GM23338 (cell line): Measurements from ENCODE around the gene ZNF562. TPM values are rescaled to one million over a fixed set of nuclear protein-coding genes. Genes with fewer than 3 reads are reported as not detected.
A peak's percentile ranks its signal among the peaks of the same experiment; 100 is the strongest.

ENCODE experiments used
- ATAC-seq: fragments of 200-7000 bp; cut with Tn5 transposase; 3 replicates; pipeline ENCODE4 v1.9.1; 2020
- DNase-seq: peaks from one replicate; pipeline ENCODE4 v3.0.0-alpha.2; 2015; ENCODE audit warnings: low spot score
- H2AFZ ChIP-seq: fragments of 200-600 bp; sonication (generic); 2 replicates; pipeline ENCODE4 v1.8.0; 2016; ENCODE audit warnings: antibody characterized with exemption, mild to moderate bottlenecking, moderate library complexity
- H3F3A ChIP-seq: fragments of 200-600 bp; sonication (generic); replicated peaks from 2 replicates; pipeline ENCODE4 v1.8.0; 2017; ENCODE audit warnings: antibody characterized with exemption, mixed run types, low read depth
- H3K27ac ChIP-seq: fragments of 200-600 bp; sonication (generic); 2 replicates; pipeline ENCODE4 v1.6.1; 2016; ENCODE audit warnings: low read depth
- H3K27me3 ChIP-seq: fragments of 200-600 bp; sonication (generic); 2 replicates; pipeline ENCODE4 v1.8.0; 2016; ENCODE audit warnings: mild to moderate bottlenecking, mixed run types, moderate library complexity; ENCODE audit not compliant: insufficient read depth
- H3K36me3 ChIP-seq: fragments of 200-600 bp; sonication (generic); 2 replicates; pipeline ENCODE4 v1.8.0; 2016; ENCODE audit warnings: mild to moderate bottlenecking; ENCODE audit not compliant: insufficient read depth
- H3K4me1 ChIP-seq: fragments of 200-600 bp; sonication (generic); 2 replicates; pipeline ENCODE4 v1.8.0; 2016; ENCODE audit warnings: mild to moderate bottlenecking, moderate library complexity; ENCODE audit not compliant: insufficient read depth
- H3K4me2 ChIP-seq: fragments of 200-600 bp; sonication (generic); 2 replicates; pipeline ENCODE4 v1.7.1; 2017; ENCODE audit warnings: mixed run types
- H3K4me3 ChIP-seq: fragments of 200-600 bp; sonication (generic); 2 replicates; pipeline ENCODE4 v1.6.1; 2016; ENCODE audit warnings: mixed run types
- H3K79me2 ChIP-seq: fragments of 200-600 bp; sonication (generic); replicated peaks from 2 replicates; pipeline ENCODE4 v1.8.0; 2017; ENCODE audit warnings: mild to moderate bottlenecking; ENCODE audit not compliant: insufficient read depth
- H3K9me2 ChIP-seq: fragments of 200-600 bp; sonication (generic); 2 replicates; pipeline ENCODE4 v1.8.0; 2017; ENCODE audit not compliant: insufficient read depth
- H4K20me1 ChIP-seq: fragments of 200-600 bp; sonication (generic); replicated peaks from 2 replicates; pipeline ENCODE4 v1.8.0; 2017; ENCODE audit warnings: mild to moderate bottlenecking; ENCODE audit not compliant: insufficient read depth
- H3K27ac Mint-ChIP-seq: 2 replicates; pipeline ENCODE4 v1.8.0; 2020; ENCODE audit warnings: inconsistent platforms, mild to moderate bottlenecking, moderate library complexity, mixed read lengths
- H3K27me3 Mint-ChIP-seq: 3 replicates; pipeline ENCODE4 v1.8.0; 2022; ENCODE audit warnings: low read depth, mild to moderate bottlenecking, moderate library complexity, mixed read lengths, inconsistent platforms; ENCODE audit not compliant: insufficient read depth, poor library complexity
- H3K36me3 Mint-ChIP-seq: 3 replicates; pipeline ENCODE4 v1.8.0; 2021; ENCODE audit warnings: low read depth, mild to moderate bottlenecking, inconsistent platforms, moderate library complexity, mixed read lengths
- H3K4me1 Mint-ChIP-seq: 3 replicates; pipeline ENCODE4 v1.8.0; 2020; ENCODE audit warnings: mild to moderate bottlenecking, inconsistent platforms, mixed read lengths
- H3K4me3 Mint-ChIP-seq: 3 replicates; pipeline ENCODE4 v1.8.0; 2021; ENCODE audit warnings: moderate library complexity, mild to moderate bottlenecking, inconsistent platforms, mixed read lengths
- H3K9me3 Mint-ChIP-seq: 3 replicates; pipeline ENCODE4 v1.8.0; 2020; ENCODE audit warnings: moderate library complexity, mild to moderate bottlenecking, inconsistent platforms, mixed read lengths
- CREB1 ChIP-seq: fragments of 250-450 bp; sonication (Bioruptor Pico); IDR thresholded peaks from 2 replicates; pipeline ENCODE4 v1.5.0; 2020; ENCODE audit warnings: low read depth, mild to moderate bottlenecking, moderate library complexity
- CTCF ChIP-seq, 2 experiments: fragments of 200-600 bp in 1 of 2; sonication (generic) in 1 of 2; conservative IDR thresholded peaks; 2 replicates each; pipeline versions ENCODE4 v1.5.1 to v1.6.1; 2016 to 2017; ENCODE audit warnings: antibody characterized with exemption in 2 of 2, low read depth in 2 of 2, mild to moderate bottlenecking in 2 of 2, moderate library complexity in 1 of 2
- ETS1 ChIP-seq: IDR thresholded peaks from 2 replicates; pipeline ENCODE4 v1.6.1; 2016; ENCODE audit warnings: antibody characterized with exemption
- EZH2 ChIP-seq: fragments of 200-600 bp; sonication (generic); IDR thresholded peaks from one replicate; pipeline ENCODE4 v1.8.0; 2017; ENCODE audit warnings: antibody characterized with exemption, mild to moderate bottlenecking, low read depth; ENCODE audit not compliant: unreplicated experiment
- EZH2phosphoT487 ChIP-seq: fragments of 200-600 bp; sonication (generic); IDR thresholded peaks from one replicate; pipeline ENCODE4 v1.8.1; 2018; ENCODE audit warnings: antibody characterized with exemption; ENCODE audit not compliant: unreplicated experiment
- JUNB ChIP-seq: IDR thresholded peaks from one replicate; pipeline ENCODE4 v1.6.1; 2016; ENCODE audit warnings: antibody characterized with exemption; ENCODE audit not compliant: unreplicated experiment
- NANOG ChIP-seq: IDR thresholded peaks from 2 replicates; pipeline ENCODE4 v1.6.1; 2016; ENCODE audit warnings: antibody characterized with exemption, borderline replicate concordance
- POLR2AphosphoS5 ChIP-seq: IDR thresholded peaks from 2 replicates; pipeline ENCODE4 v1.6.1; 2016; ENCODE audit warnings: antibody characterized with exemption, low read depth
- REST ChIP-seq: IDR thresholded peaks from one replicate; pipeline ENCODE4 v1.6.1; 2018; ENCODE audit warnings: antibody characterized with exemption; ENCODE audit not compliant: unreplicated experiment
- STAT1 ChIP-seq: IDR thresholded peaks from one replicate; pipeline ENCODE4 v1.6.1; 2016; ENCODE audit warnings: antibody characterized with exemption; ENCODE audit not compliant: unreplicated experiment
- ZNF114 ChIP-seq: fragments of 250-450 bp; sonication (Bioruptor Pico); IDR thresholded peaks from 2 replicates; pipeline ENCODE4 v1.5.0; 2020; ENCODE audit warnings: mild to moderate bottlenecking, moderate library complexity
- ZNF331 ChIP-seq: fragments of 250-450 bp; sonication (Bioruptor Pico); IDR thresholded peaks from 2 replicates; pipeline ENCODE4 v1.5.0; 2020; ENCODE audit warnings: low read depth, mild to moderate bottlenecking, moderate library complexity
- ZNF462 ChIP-seq: fragments of 250-450 bp; sonication (Bioruptor Pico); IDR thresholded peaks from 2 replicates; pipeline ENCODE4 v1.5.0; 2020; ENCODE audit warnings: mild to moderate bottlenecking, moderate library complexity
- polyA plus RNA-seq: library from polyadenylated mRNA; unstranded; fragments of >200 nt; fragmentation: Nextera tagmentation; extraction: Ambion mirVana; gene quantifications from 2 replicates; pipeline ENCODE4 v1.2.1, GENCODE V29; 2016
- total RNA-seq: library from RNA; depleted of rRNA; stranded (reverse); fragments of >200 nt; shearing (Covaris generic); gene quantifications from 2 replicates; pipeline ENCODE4 v1.2.3, GENCODE V29; 2014

ZNF562 gene
- total and polyA plus RNA-seq, 2 experiments from 2014 or later: 15.6 to 68.8 TPM

GRCh38 chr19:9673912-9674662 lies 813 bp downstream of the ZNF562 start:
- H3K27ac ChIP-seq: peak overlapping the region; percentile 100
- peaks cover 72% of the 10 kb centered on the region for H3K36me3 Mint-ChIP-seq
- peaks cover 60% of the 10 kb centered on the region for H3K9me3 Mint-ChIP-seq

More at GRCh38 chr19:9673912-9674662, 813 bp downstream of the ZNF562 start:
- H3K27ac Mint-ChIP-seq: peak overlapping the region; percentile 100
- H3K4me1 Mint-ChIP-seq: peaks cover 8% of the 10 kb centered on the region; the same call in 2 of the 3 replicates
- peaks cover 55% of the 10 kb centered on the region for H3K79me2 ChIP-seq
- peak overlapping the region; percentile 85 for H3K4me2 ChIP-seq
- DNase-seq: peak; percentile 29
- peak overlapping the region; percentile 93 for H3K4me3 ChIP-seq
- peaks cover 11% of the 10 kb centered on the region for H3F3A ChIP-seq
- H3K4me1 ChIP-seq: peaks cover 19% of the 10 kb centered on the region
- peaks cover 21% of the 10 kb centered on the region for H3K27me3 Mint-ChIP-seq
- H3K27me3 ChIP-seq: no peaks in the 10 kb centered on the region
- TF ChIP-seq STAT1 (no peak), JUNB (no peak), ZNF114 (no peak), POLR2AphosphoS5 (no peak), ETS1 (no peak), EZH2phosphoT487 (no peak), REST (no peak), CTCF (conservative IDR thresholded peaks at IDR 0.05; ENCODE audit: low read depth in 2 of 2) (no peak), NANOG (no peak), ZNF462 (CRISPR knock-in tag) (no peak), CREB1 (CRISPR knock-in tag) (no peak), EZH2 (no peak), ZNF331 (CRISPR knock-in tag) (no peak)
- peaks cover 18% of the 10 kb centered on the region for H4K20me1 ChIP-seq
- peak overlapping the region; percentile 48; the same call in 1 of the 2 replicates for H2AFZ ChIP-seq
- ATAC-seq: no peak
- H3K9me2 ChIP-seq: peaks cover 3% of the 10 kb centered on the region; the same call in 1 of the 2 replicates
- H3K4me3 Mint-ChIP-seq: peak overlapping the region; percentile 82
- H3K36me3 ChIP-seq: peaks cover 16% of the 10 kb centered on the region
